PFSK-1 (cell line): Measurements from ENCODE around the gene MSANTD1.

Source experiments
- FOXP2 ChIP-seq: optimal IDR thresholded peaks from 2 replicates; pipeline ENCODE3; 2011; ENCODE audit warnings: borderline replicate concordance, control low read depth, inconsistent platforms; ENCODE audit not compliant: insufficient read depth; ENCODE audit errors: extremely low read length, extremely low read depth
- POLR2AphosphoS5 ChIP-seq: IDR thresholded peaks from 2 replicates; pipeline ENCODE4 v1.6.1; 2012; ENCODE audit warnings: low read depth, mild to moderate bottlenecking, control low read depth, low read length, moderate library complexity
- REST ChIP-seq, 2 experiments: IDR thresholded peaks; 2 replicates each; pipeline versions ENCODE4 v1.6.1 to v1.8.0; 2011 to 2012; ENCODE audit warnings: low read depth in 2 of 2, low read length in 2 of 2, control low read depth in 1 of 2, inconsistent platforms in 1 of 2, mild to moderate bottlenecking in 1 of 2, moderate library complexity in 1 of 2; ENCODE audit not compliant: insufficient read depth in 1 of 2
- SIN3A ChIP-seq: IDR thresholded peaks from 2 replicates; pipeline ENCODE4 v1.6.1; 2012; ENCODE audit warnings: mild to moderate bottlenecking, low read length, moderate library complexity, borderline replicate concordance; ENCODE audit not compliant: insufficient read depth
- TAF1 ChIP-seq: IDR thresholded peaks from 2 replicates; pipeline ENCODE4 v1.6.1; 2012; ENCODE audit warnings: low read length, control low read depth, borderline replicate concordance; ENCODE audit not compliant: insufficient read depth

GRCh38 chr4:3262208-3263052 is 13.5 kb downstream of the MSANTD1 start:
- no peak for TF ChIP-seq POLR2AphosphoS5
- TF ChIP-seq SIN3A = no peak
- TF ChIP-seq REST (IDR thresholded peaks at IDR 0.05; ENCODE audit: insufficient read depth in 1 of 2, low read depth in 2 of 2, low read length in 2 of 2) = no peak
- TF ChIP-seq TAF1 = no peak
- no peak for TF ChIP-seq FOXP2
